Astrocyte of the spinal cord (primary cell): ENCODE measurements around the gene KIF1A.

ENCODE experiments used
- DNase-seq: peaks from one replicate; pipeline ENCODE4 v3.0.0; 2011; ENCODE audit warnings: low read depth, low spot score
- H3K4me3 ChIP-seq: 2 replicates; pipeline ENCODE4 v1.5.1; 2011; ENCODE audit warnings: low read depth, mild to moderate bottlenecking, low read length, moderate library complexity
- in situ Hi-C: cut with HindIII; loops from 2 replicates; pipeline ENCODE4 v1.10.0; 2017; ENCODE audit warnings: low sequenced_read_pairs
- TF ChIP-seq, protein P1 (sequence below): IDR thresholded peaks from 2 replicates; pipeline ENCODE4 v1.5.1; 2012; ENCODE audit warnings: low read depth, mild to moderate bottlenecking, low read length, inconsistent platforms

Gene KIF1A

DNA sequence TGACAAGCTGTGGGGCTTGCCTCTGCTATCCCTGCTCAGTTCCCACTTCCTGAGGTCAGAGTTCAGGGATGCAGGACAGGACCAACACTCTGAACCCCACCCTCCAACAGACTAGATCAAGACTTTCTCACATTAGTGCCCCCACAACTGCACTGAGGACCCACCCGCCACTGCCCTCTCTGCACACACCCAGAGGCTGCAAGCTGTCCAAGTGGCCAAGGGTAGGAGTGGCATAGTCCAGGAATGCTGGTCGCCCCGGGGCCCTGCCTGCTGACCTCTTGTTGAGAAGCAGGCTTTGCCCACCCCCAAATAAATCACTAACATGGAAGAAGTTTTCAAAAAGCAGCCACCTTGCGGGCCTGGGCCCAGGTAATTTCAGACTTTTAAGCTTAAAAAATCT lies 5.5 kb upstream of the KIF1A start:
- no peak for DNase-seq
- TF ChIP-seq, protein P1, sequence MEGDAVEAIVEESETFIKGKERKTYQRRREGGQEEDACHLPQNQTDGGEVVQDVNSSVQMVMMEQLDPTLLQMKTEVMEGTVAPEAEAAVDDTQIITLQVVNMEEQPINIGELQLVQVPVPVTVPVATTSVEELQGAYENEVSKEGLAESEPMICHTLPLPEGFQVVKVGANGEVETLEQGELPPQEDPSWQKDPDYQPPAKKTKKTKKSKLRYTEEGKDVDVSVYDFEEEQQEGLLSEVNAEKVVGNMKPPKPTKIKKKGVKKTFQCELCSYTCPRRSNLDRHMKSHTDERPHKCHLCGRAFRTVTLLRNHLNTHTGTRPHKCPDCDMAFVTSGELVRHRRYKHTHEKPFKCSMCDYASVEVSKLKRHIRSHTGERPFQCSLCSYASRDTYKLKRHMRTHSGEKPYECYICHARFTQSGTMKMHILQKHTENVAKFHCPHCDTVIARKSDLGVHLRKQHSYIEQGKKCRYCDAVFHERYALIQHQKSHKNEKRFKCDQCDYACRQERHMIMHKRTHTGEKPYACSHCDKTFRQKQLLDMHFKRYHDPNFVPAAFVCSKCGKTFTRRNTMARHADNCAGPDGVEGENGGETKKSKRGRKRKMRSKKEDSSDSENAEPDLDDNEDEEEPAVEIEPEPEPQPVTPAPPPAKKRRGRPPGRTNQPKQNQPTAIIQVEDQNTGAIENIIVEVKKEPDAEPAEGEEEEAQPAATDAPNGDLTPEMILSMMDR = no peak
- H3K4me3 ChIP-seq = no peak overlapping the region
- in situ Hi-C loops = no loop called here

DNA sequence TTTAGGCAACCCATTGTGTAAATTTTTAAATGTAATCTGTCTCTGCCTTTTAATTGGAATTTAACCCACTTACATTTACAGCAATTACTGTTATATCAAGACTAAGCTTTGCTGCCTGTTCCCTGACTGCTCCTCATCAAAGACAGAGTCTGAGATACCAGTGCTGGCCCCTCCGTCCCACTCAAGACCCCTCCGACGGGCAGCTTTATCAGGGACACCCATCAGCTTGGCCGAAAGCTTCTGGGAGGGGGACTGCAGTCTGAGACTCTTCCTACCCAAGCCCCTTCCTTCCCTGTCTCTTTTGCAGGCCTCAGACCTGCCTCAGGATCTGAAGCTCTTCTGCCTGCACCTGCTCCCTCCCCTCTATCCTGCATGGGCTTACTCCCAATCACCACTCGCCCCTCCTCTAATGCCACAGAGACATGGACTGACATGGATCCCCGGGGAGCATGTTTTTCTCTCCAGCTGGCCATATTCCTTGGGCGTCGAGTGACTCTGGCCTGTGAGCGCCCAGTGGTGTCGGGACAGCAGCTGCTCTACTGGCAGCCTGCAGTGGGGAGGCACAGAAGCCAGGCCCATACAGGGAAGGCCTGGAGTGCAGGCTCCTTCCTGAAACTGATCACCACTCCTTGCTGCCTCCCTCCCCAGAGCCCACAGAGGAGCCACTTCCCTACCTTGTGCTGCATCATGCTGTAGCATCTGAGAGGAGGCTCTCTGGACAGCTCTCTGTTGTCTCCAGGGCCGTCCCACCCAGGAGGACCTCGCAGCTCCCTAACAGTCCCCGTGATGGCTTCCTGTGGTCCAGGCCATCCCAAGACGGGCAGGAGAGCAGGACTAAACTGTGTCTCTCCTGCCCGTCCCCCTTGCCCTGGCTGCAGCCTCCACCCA lies 3.7 kb upstream of the KIF1A start:
- no peak overlapping the region for H3K4me3 ChIP-seq
- no peak for DNase-seq
- in situ Hi-C loops = no loop called here
- TF ChIP-seq, protein P1 = no peak

DNA sequence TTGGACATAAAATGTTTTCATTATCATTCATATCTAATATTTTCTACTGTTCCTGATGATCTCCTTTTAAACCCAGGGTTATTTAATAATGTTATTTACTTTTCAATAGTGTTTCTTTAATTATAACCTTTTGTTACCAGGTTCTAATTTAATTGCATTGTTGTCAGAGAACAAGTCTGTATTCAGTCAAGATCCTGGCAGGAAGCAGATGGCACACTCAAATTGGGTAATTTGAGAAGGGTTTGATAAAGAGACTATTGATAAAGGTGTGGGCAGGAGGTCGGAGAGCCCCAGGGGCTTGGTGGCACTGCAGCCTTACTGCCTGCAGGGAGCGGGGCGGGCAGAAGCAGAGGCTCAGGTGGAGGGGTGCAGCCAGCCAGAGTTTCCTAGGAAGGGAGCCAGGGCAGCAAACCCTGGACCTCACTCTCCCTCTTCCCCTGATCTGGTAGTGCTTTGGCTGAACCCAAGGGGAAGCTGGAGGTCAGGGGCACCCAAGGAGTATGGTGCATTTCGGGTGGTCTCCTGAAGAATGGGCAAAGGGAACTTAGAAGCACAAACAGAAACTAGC lies 2.3 kb upstream of the KIF1A start:
- TF ChIP-seq, protein P1 = no peak
- in situ Hi-C loops = no loop called here

DNA sequence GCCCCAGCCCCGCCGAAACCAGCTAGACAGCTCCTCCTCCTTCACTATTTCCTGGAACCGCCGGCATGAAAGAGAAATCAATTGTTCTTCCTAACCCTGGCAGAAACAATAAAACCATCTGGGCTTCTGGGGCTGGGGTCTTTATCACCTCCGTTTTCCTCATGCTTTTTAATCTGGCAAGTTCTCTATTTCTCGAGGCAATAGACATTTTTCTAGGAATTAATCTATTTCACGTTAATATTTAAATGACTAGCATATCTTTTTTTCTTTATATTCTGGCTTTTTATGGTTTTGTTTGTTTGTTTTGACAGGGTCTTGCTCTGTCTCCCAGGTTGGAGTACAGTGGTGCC lies 1.4 kb upstream of the KIF1A start:
- no peak for DNase-seq
- TF ChIP-seq, protein P1 = no peak
- in situ Hi-C loops = no loop called here
- no peak overlapping the region for H3K4me3 ChIP-seq

More for the DNA sequence above, 2.3 kb upstream of the KIF1A start:
- H3K4me3 ChIP-seq = no peak overlapping the region
- DNase-seq = no peak

DNA sequence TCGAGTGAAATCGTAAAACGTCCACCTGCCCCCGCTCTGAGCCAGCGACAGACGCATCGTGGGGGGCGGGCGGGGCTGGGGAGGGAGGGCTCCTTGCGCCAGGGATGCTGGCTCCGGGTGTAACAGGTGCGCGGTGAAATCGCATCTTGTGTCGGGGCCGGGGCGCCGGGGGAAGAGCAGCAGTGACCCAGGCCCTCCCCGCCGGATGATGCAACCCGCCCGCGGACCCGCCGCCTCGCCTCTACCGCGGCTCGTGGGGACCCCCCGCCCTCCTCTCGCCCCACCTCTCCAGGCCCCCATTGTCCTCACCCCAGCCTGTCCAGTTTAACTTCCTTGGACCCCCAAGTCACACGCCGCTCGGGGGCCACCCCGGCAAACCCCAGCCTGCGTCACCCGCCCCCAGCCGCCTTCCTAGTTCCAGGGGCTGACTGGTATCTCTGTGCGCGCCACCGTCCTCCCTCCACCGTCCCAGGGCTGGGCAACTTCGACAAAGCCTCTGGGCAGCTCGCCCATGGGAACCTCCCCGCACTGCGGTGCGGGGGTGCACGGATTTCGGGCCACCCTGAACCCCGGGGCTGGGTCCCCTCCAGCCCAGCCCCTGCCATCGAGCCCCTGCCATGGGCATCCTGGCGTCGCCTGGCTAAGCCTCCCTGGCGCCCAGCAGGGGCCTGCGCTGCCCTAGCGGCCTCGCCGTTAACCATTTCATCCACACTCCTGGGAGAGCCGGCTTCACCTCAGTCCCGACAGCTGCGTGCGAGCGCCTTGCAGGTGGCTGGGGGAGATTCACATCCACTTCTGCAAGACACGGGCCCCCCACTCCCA lies 799 bp upstream of the KIF1A start:
- TF ChIP-seq, protein P1 = no peak
- H3K4me3 ChIP-seq = no peak overlapping the region
- no peak for DNase-seq
- in situ Hi-C loops = no loop called here

DNA sequence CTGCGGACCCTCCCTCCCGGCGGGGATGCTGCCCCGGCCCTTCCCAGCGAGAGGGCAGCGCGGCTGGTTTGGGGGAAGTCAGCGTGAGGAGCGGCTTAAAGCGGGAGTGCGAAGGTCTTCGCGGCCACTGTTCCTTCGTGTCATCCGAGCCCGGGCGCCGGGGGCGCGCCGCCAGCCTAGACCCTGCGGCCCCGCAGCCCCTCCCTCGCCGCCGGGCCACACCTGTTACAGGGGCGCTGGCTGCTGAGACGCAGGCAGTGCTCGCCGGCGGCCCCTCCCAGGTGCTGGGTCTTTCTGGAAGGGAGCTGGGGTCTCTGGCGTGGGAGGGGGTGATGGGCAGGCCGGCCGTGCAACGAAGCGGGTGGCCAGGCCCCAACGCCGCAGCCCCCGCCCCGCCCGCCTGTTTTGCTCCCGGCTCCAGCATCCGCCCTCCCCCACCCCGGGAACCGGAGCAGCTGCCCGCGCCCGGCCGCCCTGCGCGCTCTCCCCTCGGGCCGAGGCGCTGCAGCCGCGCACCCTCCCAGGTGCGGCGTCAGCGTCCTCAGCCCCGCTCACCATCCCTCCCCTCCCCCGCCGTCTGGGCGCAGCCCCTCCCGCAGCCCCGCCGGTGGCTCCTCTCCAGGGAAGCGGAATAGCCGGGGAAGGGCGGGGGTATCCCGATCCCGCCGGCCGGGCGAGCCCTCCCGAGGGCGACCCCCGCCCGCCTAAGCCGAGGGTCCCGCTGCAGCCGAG lies 727 bp downstream of the KIF1A start:
- H3K4me3 ChIP-seq = no peak overlapping the region
- TF ChIP-seq, protein P1 = no peak
- DNase-seq = no peak
- in situ Hi-C loops = no loop called here
